IMR-90 (cell line): ENCODE measurements around the gene RFTN1. TPM values are rescaled to one million over a fixed set of nuclear protein-coding genes. Genes with fewer than 3 reads are reported as not detected.

Experiments
- ATAC-seq: fragments of 200-7000 bp; cut with Tn5 transposase; 2 replicates; pipeline ENCODE4 v1.9.1; 2020; ENCODE audit warnings: low read depth, mild to moderate bottlenecking, moderate library complexity
- BruUV-seq: library from RNA; stranded (reverse); fragments of 400-500 nt; replicated peaks from 2 replicates; lab custom pipeline; 2021; lab: Mats Ljungman, UMichigan
- CTCF ChIA-PET: fragments of 300-600 bp; formaldehyde crosslinking; extraction: SDS; loops from one replicate; lab custom pipeline; 2021; ENCODE audit warnings: antibody characterized with exemption; lab: Yijun Ruan, JAX
- POLR2A ChIA-PET: fragments of 300-600 bp; sonication (Branson Sonifier 250); formaldehyde crosslinking; loops from one replicate; lab custom pipeline; 2022; ENCODE audit warnings: antibody characterized with exemption; ENCODE audit not compliant: unreplicated experiment; lab: Charles Lee
- DNase-seq: peaks from one replicate; pipeline ENCODE4 v3.0.0; 2013
- H2AFZ ChIP-seq: replicated peaks from 2 replicates; pipeline ENCODE3; 2013; ENCODE audit warnings: low read length, mild to moderate bottlenecking; ENCODE audit not compliant: poor library complexity
- H2AK5ac ChIP-seq: 2 replicates; pipeline ENCODE4 v1.6.1; 2013; ENCODE audit warnings: low read depth, low read length, inconsistent platforms
- H2AK9ac ChIP-seq: replicated peaks from 2 replicates; pipeline ENCODE3; 2013; ENCODE audit warnings: mild to moderate bottlenecking, low read depth, low read length, moderate library complexity; ENCODE audit not compliant: poor library complexity
- H2BK120ac ChIP-seq: 2 replicates; pipeline ENCODE4 v1.6.1; 2013; ENCODE audit warnings: low read depth, low read length, inconsistent platforms
- H2BK15ac ChIP-seq: 3 replicates; pipeline ENCODE4 v1.6.1; 2013; ENCODE audit warnings: low read depth, low read length, inconsistent platforms
- H2BK20ac ChIP-seq: 2 replicates; pipeline ENCODE4 v1.6.1; 2013; ENCODE audit warnings: low read depth, mild to moderate bottlenecking, inconsistent platforms, low read length, moderate library complexity
- H2BK5ac ChIP-seq: 2 replicates; pipeline ENCODE4 v1.6.1; 2013; ENCODE audit warnings: mild to moderate bottlenecking, low read depth, low read length, inconsistent platforms; ENCODE audit not compliant: poor library complexity, severe bottlenecking
- H3K14ac ChIP-seq: replicated peaks from 2 replicates; pipeline ENCODE4 v1.6.1; 2013; ENCODE audit warnings: low read depth, low read length, inconsistent platforms
- H3K18ac ChIP-seq: 2 replicates; pipeline ENCODE4 v1.6.1; 2013; ENCODE audit warnings: low read depth, low read length, control low read depth
- H3K23ac ChIP-seq: 2 replicates; pipeline ENCODE4 v1.6.1; 2013; ENCODE audit warnings: low read depth, low read length, inconsistent platforms
- H3K27ac ChIP-seq: 2 replicates; pipeline ENCODE4 v1.5.1; 2013; ENCODE audit warnings: mild to moderate bottlenecking, control low read depth, low read length; ENCODE audit not compliant: insufficient read depth
- H3K27me3 ChIP-seq: 2 replicates; pipeline ENCODE4 v1.6.1; 2013; ENCODE audit warnings: low read length; ENCODE audit not compliant: control insufficient read depth, insufficient read depth
- H3K36me3 ChIP-seq: 2 replicates; pipeline ENCODE4 v1.6.1; 2013; ENCODE audit warnings: low read length, mixed read lengths; ENCODE audit not compliant: control insufficient read depth, insufficient read depth
- H3K4ac ChIP-seq: 2 replicates; pipeline ENCODE4 v1.6.1; 2013; ENCODE audit warnings: low read depth, low read length, inconsistent platforms
- H3K4me1 ChIP-seq: 2 replicates; pipeline ENCODE4 v1.6.1; 2013; ENCODE audit warnings: low read length, mixed read lengths; ENCODE audit not compliant: control insufficient read depth, insufficient read depth
- H3K4me2 ChIP-seq: 2 replicates; pipeline ENCODE4 v1.6.1; 2013; ENCODE audit warnings: low read depth, mild to moderate bottlenecking, control low read depth, low read length, moderate library complexity
- H3K4me3 ChIP-seq: 2 replicates; pipeline ENCODE4 v1.5.1; 2013; ENCODE audit warnings: low read depth, mild to moderate bottlenecking, control low read depth, low read length, moderate library complexity; ENCODE audit not compliant: insufficient read depth
- H3K56ac ChIP-seq: 2 replicates; pipeline ENCODE4 v1.6.1; 2013; ENCODE audit warnings: low read length, inconsistent platforms; ENCODE audit not compliant: insufficient read depth; ENCODE audit errors: extremely low read depth
- H3K79me1 ChIP-seq, 2 experiments: 2 replicates each; pipeline ENCODE4 v1.6.1; 2013; ENCODE audit warnings: low read length in 2 of 2, inconsistent platforms in 1 of 2, low read depth in 1 of 2
- H3K9ac ChIP-seq: 2 replicates; pipeline ENCODE4 v1.6.1; 2013; ENCODE audit warnings: low read depth, low read length, control low read depth
- H3K9me1 ChIP-seq: 2 replicates; pipeline ENCODE4 v1.6.1; 2013; ENCODE audit warnings: low read length, inconsistent platforms; ENCODE audit not compliant: insufficient read depth
- H3K9me3 ChIP-seq: 2 replicates; pipeline ENCODE4 v1.6.1; 2013; ENCODE audit warnings: low read length; ENCODE audit not compliant: control insufficient read depth, insufficient read depth
- H4K20me1 ChIP-seq: 2 replicates; pipeline ENCODE4 v1.6.1; 2013; ENCODE audit warnings: low read length, inconsistent platforms; ENCODE audit not compliant: insufficient read depth
- H4K5ac ChIP-seq: 2 replicates; pipeline ENCODE4 v1.6.1; 2013; ENCODE audit warnings: mild to moderate bottlenecking, low read depth, low read length, control low read depth
- H4K8ac ChIP-seq, 2 experiments: 2 replicates each; pipeline ENCODE4 v1.6.1; 2013; ENCODE audit warnings: low read depth in 2 of 2, low read length in 2 of 2, control low read depth in 1 of 2, inconsistent platforms in 1 of 2
- H4K91ac ChIP-seq: 2 replicates; pipeline ENCODE4 v1.6.1; 2013; ENCODE audit warnings: low read depth, low read length, inconsistent platforms; ENCODE audit not compliant: insufficient read depth
- BHLHE40 ChIP-seq: fragments of 150-350 bp; IDR thresholded peaks from 2 replicates; pipeline ENCODE4 v1.6.1; 2016; ENCODE audit warnings: mild to moderate bottlenecking, low read depth, low read length
- ELK1 ChIP-seq: fragments of 150-350 bp; IDR thresholded peaks from 2 replicates; pipeline ENCODE4 v1.6.1; 2016; ENCODE audit warnings: low read depth, mild to moderate bottlenecking, low read length, moderate library complexity, borderline replicate concordance
- RFX5 ChIP-seq: IDR thresholded peaks from 2 replicates; pipeline ENCODE4 v1.8.0; 2012; ENCODE audit warnings: low read depth, mild to moderate bottlenecking, low read length, moderate library complexity
- USF2 ChIP-seq: fragments of 150-350 bp; IDR thresholded peaks from 2 replicates; pipeline ENCODE4 v1.6.1; 2017; ENCODE audit warnings: mild to moderate bottlenecking, antibody characterized with exemption, low read length, low read depth
- WGBS, 2 experiments: methylation state at CpG; one replicate each; pipeline versions ENCODE4 v1.1.5 to v1.1.7; 2013; ENCODE audit warnings: missing lambda C conversion rate in 2 of 2; ENCODE audit not compliant: insufficient read length in 1 of 2; ENCODE audit errors: extremely low coverage in 2 of 2; 5-methylcytosine and 5-hydroxymethylcytosine counted together
- dilution Hi-C: fragments of 300-500 bp; cut with HindIII; formaldehyde crosslinking; loops from one replicate; pipeline ENCODE4 v1.14.3; 2018; ENCODE audit warnings: low sequenced_read_pairs; ENCODE audit not compliant: unreplicated experiment
- in situ Hi-C: fragments of 300-500 bp; cut with MboI; formaldehyde crosslinking; loops from 3 replicates; pipeline ENCODE4 v1.14.3; 2019; ENCODE audit warnings: low sequenced_read_pairs, inconsistent platforms, mixed read lengths
- intact Hi-C: fragments of 100-400 bp; cut with micrococcal nuclease; formaldehyde crosslinking; loops from 2 replicates; pipeline ENCODE4 v1.10.0; 2022
- polyA plus RNA-seq, 3 experiments: library from polyadenylated mRNA; depleted of rRNA; stranded (reverse); fragments of >200 nt; gene quantifications; 2 replicates each; pipeline ENCODE4 v1.2.3, GENCODE V29; 2012; ENCODE audit warnings: low replicate concordance in 1 of 3
- total RNA-seq: library from RNA; depleted of rRNA; stranded (reverse); fragments of >200 nt; gene quantifications from 2 replicates; pipeline ENCODE4 v1.2.3, GENCODE V29; 2012

The RFTN1 gene
- total and polyA plus RNA-seq, 2 of the 4 experiments (the other 2 are of a cell fraction) = 45.0 to 52.0 TPM

- H4K8ac ChIP-seq = peak overlapping the region in 1 of 2 experiments; percentile 77; a peak in 2 of 4 replicates
- ATAC-seq = peak; percentile 8
- H3K27me3 ChIP-seq = no peaks in the 10 kb centered on the region
- peaks cover 48 to 78% of the 10 kb centered on the region in 2 experiments for H3K79me1 ChIP-seq
- POLR2A ChIA-PET = no interaction called here
- H2BK5ac ChIP-seq = peak overlapping the region; percentile 63
- H3K4me2 ChIP-seq = peak overlapping the region; percentile 5; the same call in 1 of the 2 replicates
- peak overlapping the region; percentile 64 for H3K14ac ChIP-seq
- H3K4ac ChIP-seq = peak overlapping the region; percentile 79
- H2BK20ac ChIP-seq = peak overlapping the region; percentile 38; the same call in 1 of the 2 replicates
- no peak overlapping the region for H3K56ac ChIP-seq
- peaks cover 37% of the 10 kb centered on the region for H3K9me1 ChIP-seq
- TF ChIP-seq BHLHE40 (0 out of 2 replicates have a peak, but pooled peaks have one; percentile 7), ELK1 (no peak), RFX5 (no peak), USF2 (no peak)
- H3K4me1 ChIP-seq = peaks cover 30% of the 10 kb centered on the region
- H2BK15ac ChIP-seq = peak overlapping the region; percentile 32; the same call in 2 of the 3 replicates
- peaks cover 4% of the 10 kb centered on the region for H3K9me3 ChIP-seq
- peak overlapping the region; percentile 81 for H2BK120ac ChIP-seq
- dilution Hi-C loops = no loop called here
- H4K20me1 ChIP-seq = peaks cover 12% of the 10 kb centered on the region
- H2AFZ ChIP-seq = no peak overlapping the region
- no peak overlapping the region for H3K4me3 ChIP-seq
- peak overlapping the region; percentile 65; the same call in 1 of the 2 replicates for H3K23ac ChIP-seq
- no TSS peak for BruUV-seq
- H3K18ac ChIP-seq = peak overlapping the region; percentile 14
- H3K27ac ChIP-seq = peak overlapping the region; percentile 10
- no CpG with 5 or more reads among the region's 2 CpGs for WGBS, 2 experiments
- no peak overlapping the region for H2AK9ac ChIP-seq
- in situ Hi-C loops = no loop called here
- H3K36me3 ChIP-seq = peaks cover 24% of the 10 kb centered on the region
- CTCF ChIA-PET = interaction anchor here (0.7 kb wide), 1 partner anchor 409 kb away, joined by 4 read pairs; no protein-coding TSS in a partner anchor
- DNase-seq = peak; percentile 67
- peak overlapping the region; percentile 23 for H4K5ac ChIP-seq
- H2AK5ac ChIP-seq = peak overlapping the region; percentile 47; the same call in 1 of the 2 replicates
- no peak overlapping the region for H3K9ac ChIP-seq
- H4K91ac ChIP-seq = peak overlapping the region; percentile 37; the same call in 1 of the 2 replicates
- intact Hi-C loops = no loop called here
These were observed 39.3 kb downstream of the RFTN1 start for GRCh38 chr3:16474216-16474615.
